K562 (cell line): ENCODE data around the gene ZSCAN32. TPM values are rescaled to one million over a fixed set of nuclear protein-coding genes. Genes with fewer than 3 reads are reported as not detected.

Experiments
- CAMTA2 ChIP-seq: fragments of 250-450 bp; sonication (Bioruptor Pico); conservative IDR thresholded peaks from 2 replicates; pipeline ENCODE4 v1.5.1; 2022
- CLOCK ChIP-seq: fragments of 250-450 bp; sonication (Bioruptor Pico); IDR thresholded peaks from 2 replicates; pipeline ENCODE4 v1.4.0; 2020; ENCODE audit warnings: mild to moderate bottlenecking, moderate library complexity, borderline replicate concordance
- E2F4 ChIP-seq: sonication (generic); formaldehyde crosslinking; IDR thresholded peaks from 2 replicates; pipeline ENCODE4 v1.8.0; 2022; ENCODE audit warnings: mild to moderate bottlenecking, low read depth, missing genetic modification reagents
- HDAC8 ChIP-seq: fragments of 450-650 bp; IDR thresholded peaks from 2 replicates; pipeline ENCODE4 v1.6.1; 2016; ENCODE audit warnings: mild to moderate bottlenecking, missing genetic modification characterization, moderate library complexity, missing compliant biosample characterization
- MITF ChIP-seq: IDR thresholded peaks from 2 replicates; pipeline ENCODE4 v1.6.1; 2014; ENCODE audit warnings: antibody characterized with exemption
- MLX ChIP-seq, 2 experiments: fragments of 450-650 bp in 1 of 2; sonication (generic) in 1 of 2; formaldehyde crosslinking; conservative IDR thresholded peaks; 2 replicates each; pipeline versions ENCODE4 v1.4.0 to v1.8.1; 2020 to 2022; ENCODE audit warnings: mild to moderate bottlenecking in 1 of 2, missing genetic modification reagents in 1 of 2
- NR1H2 ChIP-seq: sonication (generic); formaldehyde crosslinking; IDR thresholded peaks from 2 replicates; pipeline ENCODE4 v1.4.0; 2020; ENCODE audit warnings: mild to moderate bottlenecking, missing genetic modification reagents
- OTX1 ChIP-seq: fragments of 450-650 bp; formaldehyde crosslinking; IDR thresholded peaks from 2 replicates; pipeline ENCODE4 v1.4.0; 2022; ENCODE audit warnings: mild to moderate bottlenecking
- PHF20 ChIP-seq: fragments of 450-650 bp; IDR thresholded peaks from 2 replicates; pipeline ENCODE4 v1.6.1; 2018; ENCODE audit not compliant: partially characterized antibody
- POLR2AphosphoS2 ChIP-seq: IDR thresholded peaks from 2 replicates; pipeline ENCODE4 v1.6.1; 2012; ENCODE audit warnings: low read length, improper control_type of control experiment
- PTTG1 ChIP-seq: fragments of 450-650 bp; IDR thresholded peaks from 2 replicates; pipeline ENCODE4 v1.6.1; 2016; ENCODE audit warnings: low read depth, mild to moderate bottlenecking, missing genetic modification characterization, missing compliant biosample characterization
- RBM14 ChIP-seq: fragments of 200-400 bp; formaldehyde crosslinking; IDR thresholded peaks from 2 replicates; pipeline ENCODE4 v1.6.1; 2018; ENCODE audit warnings: low read depth, mild to moderate bottlenecking, low read length, moderate library complexity, borderline replicate concordance; ENCODE audit not compliant: insufficient read depth
- RNF2 ChIP-seq: sonication (generic); IDR thresholded peaks from 2 replicates; pipeline ENCODE4 v1.6.1; 2016
- SMAD2 ChIP-seq: fragments of 150-350 bp; IDR thresholded peaks from 2 replicates; pipeline ENCODE4 v1.6.1; 2014; ENCODE audit warnings: low read depth, mild to moderate bottlenecking, low read length
- STAG1 ChIP-seq: sonication (generic); formaldehyde crosslinking; IDR thresholded peaks from 2 replicates; pipeline ENCODE4 v1.5.0; 2020; ENCODE audit warnings: missing genetic modification reagents, borderline replicate concordance
- TEAD2 ChIP-seq: fragments of 450-650 bp; IDR thresholded peaks from 2 replicates; pipeline ENCODE4 v1.6.1; 2016; ENCODE audit warnings: missing genetic modification characterization, control low read depth, missing compliant biosample characterization
- YY1 ChIP-seq, 3 experiments: IDR thresholded peaks; 2 replicates each; pipeline ENCODE4 v1.6.1; 2011; ENCODE audit warnings: low read length in 2 of 3, mild to moderate bottlenecking in 2 of 3, moderate library complexity in 2 of 3, borderline replicate concordance in 1 of 3, control low read depth in 1 of 3, low read depth in 1 of 3; ENCODE audit not compliant: insufficient read depth in 3 of 3, insufficient replicate concordance in 2 of 3, control insufficient read depth in 1 of 3, insufficient read length in 1 of 3; ENCODE audit errors: extremely low read depth in 1 of 3
- ZNF384 ChIP-seq: IDR thresholded peaks from 2 replicates; pipeline ENCODE4 v1.6.1; 2012; ENCODE audit warnings: low read depth, low read length, improper control_type of control experiment
- ZNF398 ChIP-seq: fragments of 250-450 bp; sonication (Bioruptor Pico); IDR thresholded peaks from 2 replicates; pipeline ENCODE4 v1.8.0; 2021; ENCODE audit warnings: moderate library complexity, mild to moderate bottlenecking, inconsistent platforms
- ZZZ3 ChIP-seq: fragments of 450-650 bp; IDR thresholded peaks from 2 replicates; pipeline ENCODE4 v1.6.1; 2016; ENCODE audit warnings: antibody characterized with exemption, mild to moderate bottlenecking, moderate library complexity
- polyA plus RNA-seq, 8 experiments: library from polyadenylated mRNA; depleted of rRNA in 4 of 8; stranded (reverse) in 5 of 8; unstranded in 3 of 8; fragments of >200 nt; fragmentation: Nextera tagmentation in 2 of 8; fragmentation: Illumina TruSeq in 1 of 8; extraction: Ambion mirVana in 2 of 8; extraction: Trizol in 1 of 8; gene quantifications; 2 replicates each; pipeline versions ENCODE4 v1.2.1 to v1.2.3, GENCODE V29; 2011 to 2014; ENCODE audit warnings: inconsistent platforms in 1 of 8, missing spikeins in 1 of 8
- total RNA-seq, 7 experiments: library from RNA; depleted of rRNA in 6 of 7; stranded (reverse); fragments of >200 nt in 6 of 7; fragmentation: Illumina TruSeq in 2 of 7; extraction: Trizol in 2 of 7; gene quantifications; 2 replicates each; pipeline versions ENCODE4 v1.2.1 to v1.2.3, GENCODE V29; 2011 to 2021; ENCODE audit warnings: low replicate concordance in 1 of 7

ZSCAN32 gene
- total and polyA plus RNA-seq, 9 of the 15 experiments (the other 6 are each of a cell fraction or from before 2014, with no cell fraction given), result 16.0 to 29.4 (median 19.2) TPM

GRCh38 chr16:3348547-3349167 is 52.1 kb downstream of the ZSCAN32 start (continued):
- no peak for TF ChIP-seq ZNF398 (CRISPR knock-in tag)
- no peak for TF ChIP-seq CAMTA2 (CRISPR knock-in tag)
- TF ChIP-seq HDAC8, result no peak
- TF ChIP-seq MITF, result peak; percentile 91
- no peak for TF ChIP-seq CLOCK (CRISPR knock-in tag)
- TF ChIP-seq MLX (CRISPR knock-in tag; conservative IDR thresholded peaks at IDR 0.05), result no peak
- no peak for TF ChIP-seq RBM14
- no peak for TF ChIP-seq PTTG1
- TF ChIP-seq STAG1 (CRISPR knock-in tag), result no peak
- TF ChIP-seq ZNF384, result no peak
- TF ChIP-seq TEAD2, result no peak
- TF ChIP-seq POLR2AphosphoS2, result no peak
- no peak for TF ChIP-seq YY1 (IDR thresholded peaks at IDR 0.05; ENCODE audit: borderline replicate concordance in 1 of 3, control insufficient read depth in 1 of 3, extremely low read depth in 1 of 3, insufficient read depth in 3 of 3, insufficient read length in 1 of 3, insufficient replicate concordance in 2 of 3, low read depth in 1 of 3, low read length in 2 of 3)
- TF ChIP-seq OTX1, result no peak
- TF ChIP-seq E2F4 (CRISPR knock-in tag), result no peak
- no peak for TF ChIP-seq NR1H2 (CRISPR knock-in tag)
- TF ChIP-seq ZZZ3, result no peak
- peak; percentile 65; the same call in 1 of the 2 replicates for TF ChIP-seq RNF2
- no peak for TF ChIP-seq SMAD2
- peak; percentile 38 for TF ChIP-seq PHF20
